LNCaP clone FGC (cell line): ENCODE data around the gene CAPN9.
"Not testable (repeated sequence)": the region's sequence is repeated elsewhere in the genome, so short reads cannot be mapped to it uniquely, and the experiment has no call there.

Source experiments
- DNase-seq: peaks from one replicate; pipeline ENCODE4 v3.0.0-alpha.2; 2011; ENCODE audit warnings: low read depth
- H3K4me3 ChIP-seq: 2 replicates; pipeline ENCODE4 v1.5.1; 2011; ENCODE audit warnings: mild to moderate bottlenecking, low read depth, low read length, control low read depth
- TF ChIP-seq, protein P1 (sequence below): IDR thresholded peaks from 2 replicates; pipeline ENCODE4 v1.5.1; 2012; ENCODE audit warnings: mild to moderate bottlenecking; ENCODE audit not compliant: control insufficient read depth, insufficient read depth; ENCODE audit errors: extremely low read depth

CAPN9 gene, protein sequence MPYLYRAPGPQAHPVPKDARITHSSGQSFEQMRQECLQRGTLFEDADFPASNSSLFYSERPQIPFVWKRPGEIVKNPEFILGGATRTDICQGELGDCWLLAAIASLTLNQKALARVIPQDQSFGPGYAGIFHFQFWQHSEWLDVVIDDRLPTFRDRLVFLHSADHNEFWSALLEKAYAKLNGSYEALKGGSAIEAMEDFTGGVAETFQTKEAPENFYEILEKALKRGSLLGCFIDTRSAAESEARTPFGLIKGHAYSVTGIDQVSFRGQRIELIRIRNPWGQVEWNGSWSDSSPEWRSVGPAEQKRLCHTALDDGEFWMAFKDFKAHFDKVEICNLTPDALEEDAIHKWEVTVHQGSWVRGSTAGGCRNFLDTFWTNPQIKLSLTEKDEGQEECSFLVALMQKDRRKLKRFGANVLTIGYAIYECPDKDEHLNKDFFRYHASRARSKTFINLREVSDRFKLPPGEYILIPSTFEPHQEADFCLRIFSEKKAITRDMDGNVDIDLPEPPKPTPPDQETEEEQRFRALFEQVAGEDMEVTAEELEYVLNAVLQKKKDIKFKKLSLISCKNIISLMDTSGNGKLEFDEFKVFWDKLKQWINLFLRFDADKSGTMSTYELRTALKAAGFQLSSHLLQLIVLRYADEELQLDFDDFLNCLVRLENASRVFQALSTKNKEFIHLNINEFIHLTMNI

DNA sequence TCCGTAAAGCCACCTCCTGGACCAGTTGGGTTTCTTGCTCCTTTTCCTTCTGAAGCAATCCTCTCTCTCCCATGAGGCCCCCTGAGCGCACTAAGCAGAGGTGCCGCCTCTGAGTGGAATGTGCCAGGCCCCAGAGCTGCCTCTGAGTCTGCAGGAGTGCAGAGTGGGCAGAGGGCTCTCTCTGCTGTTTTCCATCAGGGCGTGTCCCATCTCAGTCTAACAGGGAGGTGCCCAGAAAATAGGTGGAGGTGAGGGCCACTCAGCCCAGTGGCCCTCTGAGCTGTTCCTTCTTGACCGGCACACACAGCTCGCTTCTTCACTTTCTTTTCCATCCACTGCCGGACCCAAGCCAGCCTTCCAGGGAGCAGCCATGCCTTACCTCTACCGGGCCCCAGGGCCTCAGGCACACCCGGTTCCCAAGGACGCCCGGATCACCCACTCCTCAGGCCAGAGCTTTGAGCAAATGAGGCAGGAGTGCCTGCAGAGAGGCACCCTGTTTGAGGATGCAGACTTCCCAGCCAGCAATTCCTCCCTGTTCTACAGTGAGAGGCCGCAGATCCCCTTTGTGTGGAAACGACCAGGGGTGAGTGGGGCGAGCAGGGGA lies at the start of gene CAPN9:
TSS of gene CAPN9 (plus strand) at position 262 of the 604 bp plus-strand sequence. CDS start at position 371, 109 bp downstream.
- TF ChIP-seq, protein P1, sequence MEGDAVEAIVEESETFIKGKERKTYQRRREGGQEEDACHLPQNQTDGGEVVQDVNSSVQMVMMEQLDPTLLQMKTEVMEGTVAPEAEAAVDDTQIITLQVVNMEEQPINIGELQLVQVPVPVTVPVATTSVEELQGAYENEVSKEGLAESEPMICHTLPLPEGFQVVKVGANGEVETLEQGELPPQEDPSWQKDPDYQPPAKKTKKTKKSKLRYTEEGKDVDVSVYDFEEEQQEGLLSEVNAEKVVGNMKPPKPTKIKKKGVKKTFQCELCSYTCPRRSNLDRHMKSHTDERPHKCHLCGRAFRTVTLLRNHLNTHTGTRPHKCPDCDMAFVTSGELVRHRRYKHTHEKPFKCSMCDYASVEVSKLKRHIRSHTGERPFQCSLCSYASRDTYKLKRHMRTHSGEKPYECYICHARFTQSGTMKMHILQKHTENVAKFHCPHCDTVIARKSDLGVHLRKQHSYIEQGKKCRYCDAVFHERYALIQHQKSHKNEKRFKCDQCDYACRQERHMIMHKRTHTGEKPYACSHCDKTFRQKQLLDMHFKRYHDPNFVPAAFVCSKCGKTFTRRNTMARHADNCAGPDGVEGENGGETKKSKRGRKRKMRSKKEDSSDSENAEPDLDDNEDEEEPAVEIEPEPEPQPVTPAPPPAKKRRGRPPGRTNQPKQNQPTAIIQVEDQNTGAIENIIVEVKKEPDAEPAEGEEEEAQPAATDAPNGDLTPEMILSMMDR: no peak
- DNase-seq: no peak
- no peak within 1 kb of the TSS for H3K4me3 ChIP-seq

DNA sequence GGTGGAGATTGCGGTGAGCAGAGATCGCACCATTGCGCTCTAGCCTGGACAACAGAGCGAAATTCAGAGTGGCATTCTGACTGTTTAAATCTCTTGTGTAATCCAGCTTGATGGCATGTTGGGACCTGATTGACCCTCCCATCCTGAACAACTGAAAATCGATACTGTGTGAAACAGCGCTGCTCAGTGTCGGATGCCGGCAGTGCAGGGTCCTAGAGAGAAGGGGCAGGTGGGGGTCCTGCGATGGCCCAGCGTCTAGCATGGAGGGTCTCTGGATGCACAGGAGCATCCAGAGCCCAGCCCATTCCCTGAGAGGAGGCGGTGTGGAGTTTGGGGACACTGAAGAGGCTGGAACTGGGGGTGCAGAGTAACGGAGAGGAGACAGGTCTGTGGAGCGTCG lies 49.1 kb upstream of the CAPN9 start:
- TF ChIP-seq, protein P1: no peak
- DNase-seq: no peak
- no peak overlapping the region for H3K4me3 ChIP-seq

DNA sequence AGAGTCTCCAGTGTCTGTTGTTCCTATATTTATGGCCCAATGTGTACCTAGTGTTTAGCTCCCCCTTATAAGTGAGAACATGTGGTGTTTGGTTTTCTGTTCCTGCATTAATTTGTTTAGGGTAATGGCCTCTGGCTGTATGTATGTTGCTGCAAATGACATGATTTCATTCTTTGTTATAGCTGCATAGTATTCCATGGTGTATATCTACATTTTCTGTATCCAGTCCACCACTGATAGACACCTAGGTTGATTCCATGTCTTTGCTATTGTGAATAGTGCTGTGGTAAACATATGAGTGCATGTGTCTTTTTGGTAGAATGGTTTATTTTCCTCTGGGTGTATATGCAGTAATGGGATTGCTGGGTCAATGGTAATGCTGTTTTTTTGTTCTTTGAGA lies 48.2 kb upstream of the CAPN9 start:
- not testable (repeated sequence) for H3K4me3 ChIP-seq, DNase-seq

DNA sequence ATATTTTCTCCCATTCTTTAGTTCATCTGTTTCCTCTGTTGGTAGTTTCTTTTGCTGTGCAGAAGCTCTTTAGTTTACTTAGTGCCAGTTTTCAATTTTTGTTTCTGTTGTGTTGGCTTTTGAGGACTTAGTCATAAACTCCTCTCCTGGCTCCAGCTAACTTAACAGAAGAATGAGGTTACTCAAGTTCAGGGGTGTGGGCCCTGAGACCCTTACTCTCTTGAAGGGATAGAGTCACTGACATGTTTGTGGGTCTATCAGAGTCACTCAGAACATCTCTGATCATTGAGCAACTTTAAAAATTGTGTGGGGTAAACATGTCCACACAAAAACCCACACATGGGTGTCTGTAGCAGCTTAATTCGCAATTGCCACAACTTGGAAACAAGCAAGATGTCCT lies 47.5 kb upstream of the CAPN9 start:
- H3K4me3 ChIP-seq: no peak overlapping the region
- DNase-seq: no peak
- TF ChIP-seq, protein P1: no peak

DNA sequence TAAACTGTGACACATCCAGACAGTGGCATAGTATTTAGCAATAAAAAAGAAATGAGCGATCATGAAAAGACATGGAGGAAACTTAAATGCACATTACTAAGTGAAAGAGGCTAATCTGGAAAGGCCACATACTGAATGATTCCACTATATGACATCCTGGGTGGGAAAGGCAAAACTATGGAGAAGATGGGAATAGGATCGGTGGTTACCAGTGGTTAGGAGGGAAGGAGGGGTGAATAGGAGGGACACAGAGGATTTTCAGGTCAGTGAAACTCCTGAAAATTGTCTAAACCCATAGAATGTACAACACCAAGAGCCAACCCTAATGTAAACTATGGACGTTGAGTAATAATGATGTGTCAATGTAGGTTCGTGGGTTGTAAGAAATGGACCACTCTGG lies 47.1 kb upstream of the CAPN9 start:
- H3K4me3 ChIP-seq: no peak overlapping the region
- DNase-seq: no peak
- TF ChIP-seq, protein P1: no peak

DNA sequence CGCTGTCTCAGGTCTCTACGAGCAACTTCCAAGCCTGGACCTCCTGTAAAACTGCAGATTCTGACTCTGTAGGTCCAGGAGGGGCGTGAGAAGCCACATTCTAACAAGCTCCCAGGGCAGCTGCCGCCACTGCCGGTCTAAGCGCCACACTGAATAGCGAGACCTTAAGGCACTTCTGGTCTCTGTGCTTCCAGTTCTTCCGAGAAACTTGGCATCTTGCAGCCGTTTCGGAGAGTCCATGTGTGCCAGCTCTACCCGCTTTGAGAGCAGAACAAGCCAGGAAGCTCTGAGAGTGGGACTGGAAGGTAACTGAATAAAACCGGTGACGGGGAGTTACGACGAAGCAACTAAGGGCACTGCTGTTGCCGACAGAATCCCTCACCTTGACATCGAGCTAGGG lies 45.8 kb upstream of the CAPN9 start:
- H3K4me3 ChIP-seq: no peak overlapping the region
- no peak for DNase-seq
- TF ChIP-seq, protein P1: no peak
